GM04504 (cell line): Measurements from ENCODE around the gene CALML5.

Experiments
- DNase-seq: peaks from one replicate; pipeline ENCODE4 v3.0.0-alpha.2; 2012; ENCODE audit warnings: low read depth

The CALML5 gene

GRCh38 chr10:5462841-5463293, 36.5 kb downstream of the CALML5 start:
- DNase-seq = no peak

DNA sequence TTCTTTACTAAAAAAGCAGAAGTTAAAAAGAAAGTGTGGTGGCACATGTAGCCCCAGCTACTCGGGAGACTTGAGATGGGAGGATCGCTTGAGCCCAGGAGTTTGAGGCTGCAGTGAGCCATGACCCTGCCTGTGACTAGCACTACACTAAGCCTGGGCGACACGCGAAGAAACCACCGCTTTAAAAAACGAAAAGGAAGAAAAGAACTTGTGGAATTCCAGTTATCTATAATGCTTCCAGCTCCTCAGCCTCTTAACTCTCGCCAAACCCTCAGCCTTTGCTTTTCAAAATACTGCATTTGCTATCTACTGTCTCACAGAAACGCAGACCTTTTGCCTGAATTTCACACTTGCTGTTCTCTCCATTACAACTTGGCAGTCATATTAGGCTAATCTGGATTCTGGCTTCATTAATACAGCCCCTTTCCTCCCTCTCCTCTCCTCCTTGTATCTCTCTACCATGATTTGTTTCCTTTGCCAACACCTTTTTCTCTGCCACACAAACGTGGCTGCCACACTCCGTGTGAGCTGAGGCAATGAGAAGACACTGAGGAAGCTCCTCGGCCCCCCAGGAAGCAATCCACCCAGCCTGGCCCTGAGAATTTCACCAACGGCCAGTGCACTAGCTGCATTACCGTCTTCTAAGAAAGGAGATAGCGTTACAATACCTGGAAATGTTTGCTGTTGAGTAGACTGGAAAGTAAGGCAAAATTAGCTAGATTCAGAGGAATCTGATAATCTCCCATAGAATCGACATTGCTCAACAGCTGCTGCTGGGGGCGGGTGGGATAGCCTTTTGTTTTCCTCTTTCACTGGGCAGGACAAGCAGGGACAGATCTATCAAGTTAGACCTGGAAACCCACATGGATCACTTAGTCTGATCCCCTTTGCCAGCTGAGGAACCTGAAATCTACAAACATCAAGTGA, 37.2 kb downstream of the CALML5 start:
- DNase-seq = no peak

GRCh38 chr10:5461203-5461588, 38.2 kb downstream of the CALML5 start:
- no peak for DNase-seq

DNA sequence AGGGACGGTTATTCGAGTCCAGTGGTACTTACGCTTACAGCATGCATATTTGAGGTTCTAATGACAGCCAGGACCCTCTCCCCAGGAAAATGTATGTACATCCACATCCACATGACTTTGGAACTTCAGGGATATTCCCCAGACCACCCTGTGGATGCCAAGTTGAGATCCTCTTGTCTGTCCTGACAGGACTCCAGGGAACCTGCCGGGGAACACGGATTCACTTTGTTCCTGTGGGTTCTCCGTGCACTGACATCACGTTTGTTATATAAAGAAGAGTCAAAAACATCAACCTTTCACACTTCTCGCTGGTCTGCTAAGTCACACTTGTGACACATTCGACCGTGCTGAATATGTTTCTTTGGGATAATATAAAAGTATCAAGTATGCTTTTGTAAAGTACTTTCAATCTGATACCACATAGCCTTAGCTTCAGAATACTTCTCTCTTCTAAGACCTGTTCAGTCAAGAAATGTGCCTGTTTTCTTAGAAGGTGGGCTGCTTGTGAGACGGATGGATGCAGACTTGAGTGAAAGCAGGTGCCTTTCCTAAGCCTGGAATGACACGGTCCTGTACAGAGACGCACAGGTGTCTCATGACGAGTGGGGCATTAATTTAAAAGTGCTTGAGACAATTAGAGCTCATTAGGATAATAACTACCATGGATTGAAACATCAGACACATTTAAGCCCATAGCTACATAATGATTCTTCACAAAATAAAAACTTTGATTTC, 38.7 kb downstream of the CALML5 start:
- no peak for DNase-seq

DNA sequence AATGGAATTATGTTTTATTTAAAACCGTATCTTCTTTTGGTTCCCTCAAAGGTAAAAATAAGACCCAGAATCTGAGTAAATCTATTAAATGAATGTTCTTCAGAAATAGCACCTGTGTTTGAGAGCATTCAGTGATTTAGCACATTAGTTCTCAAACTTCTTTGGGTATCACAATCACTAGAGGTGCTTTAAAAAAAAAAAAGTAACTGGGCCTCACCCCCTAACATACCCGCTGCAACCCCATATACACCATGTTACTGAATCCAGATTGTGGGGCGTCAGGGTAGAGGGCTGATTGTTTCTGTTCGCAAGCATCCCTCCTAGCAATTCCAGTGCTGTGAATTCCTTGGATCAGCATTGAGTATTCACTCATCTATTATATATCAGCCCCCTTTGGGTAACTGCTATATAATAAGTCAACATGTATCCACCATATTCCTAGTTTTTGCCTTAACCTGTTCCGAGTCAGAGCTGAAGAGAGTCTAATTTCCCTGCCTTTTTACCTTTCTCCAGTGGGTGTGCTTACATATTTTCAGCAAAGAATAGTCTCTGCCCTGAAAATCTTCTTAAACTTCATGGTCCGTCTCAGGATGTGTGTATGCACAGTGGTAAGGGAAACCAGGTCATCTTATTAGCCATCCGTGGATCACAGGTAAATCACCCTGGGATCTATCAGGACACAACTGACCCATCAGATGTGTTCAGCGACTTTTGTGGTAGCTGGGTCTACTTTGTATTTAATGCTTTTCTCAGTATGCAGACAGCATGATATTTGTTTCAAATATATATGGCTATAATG, 40.2 kb downstream of the CALML5 start:
- no peak for DNase-seq

- DNase-seq = no peak
Measured at GRCh38 chr10:5458425-5458824, 40.9 kb downstream of the CALML5 start.

- no peak for DNase-seq
Measured at GRCh38 chr10:5457741-5458140, 41.6 kb downstream of the CALML5 start.

- DNase-seq = no peak
Measured at GRCh38 chr10:5456563-5456962, 42.8 kb downstream of the CALML5 start.

DNA sequence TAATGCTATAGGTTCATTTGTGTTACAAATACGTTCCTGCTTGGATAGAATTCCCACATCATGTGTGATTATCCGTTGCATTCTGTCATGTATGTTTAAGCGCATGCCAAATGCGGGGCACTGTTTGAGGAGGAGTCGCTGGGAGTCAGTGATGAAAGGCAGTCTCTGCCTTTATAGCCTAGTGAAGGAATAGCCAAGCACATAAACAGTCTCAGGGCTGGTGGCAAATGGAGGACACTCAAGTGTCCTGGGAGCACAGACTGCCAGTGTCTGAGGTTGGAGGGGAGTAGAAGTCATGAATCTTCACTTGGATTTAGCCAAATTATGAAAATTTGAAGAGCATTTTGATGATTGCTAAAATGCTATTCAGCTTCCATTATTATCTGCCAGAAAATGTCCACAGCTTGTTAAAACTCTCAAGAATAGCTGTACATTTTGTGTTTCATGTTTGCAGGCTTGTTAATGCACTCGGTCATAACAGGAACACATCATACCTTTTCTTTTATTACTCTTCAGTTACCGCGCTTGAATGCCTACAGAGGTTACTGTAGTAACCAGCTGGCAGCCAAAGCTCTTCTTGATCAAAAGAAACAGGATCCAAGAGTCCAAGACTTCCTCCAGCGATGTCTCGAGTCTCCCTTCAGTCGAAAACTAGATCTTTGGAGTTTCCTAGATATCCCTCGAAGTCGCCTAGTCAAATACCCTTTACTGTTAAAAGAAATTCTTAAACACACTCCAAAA, 45.5 kb downstream of the CALML5 start:
- DNase-seq = no peak

DNA sequence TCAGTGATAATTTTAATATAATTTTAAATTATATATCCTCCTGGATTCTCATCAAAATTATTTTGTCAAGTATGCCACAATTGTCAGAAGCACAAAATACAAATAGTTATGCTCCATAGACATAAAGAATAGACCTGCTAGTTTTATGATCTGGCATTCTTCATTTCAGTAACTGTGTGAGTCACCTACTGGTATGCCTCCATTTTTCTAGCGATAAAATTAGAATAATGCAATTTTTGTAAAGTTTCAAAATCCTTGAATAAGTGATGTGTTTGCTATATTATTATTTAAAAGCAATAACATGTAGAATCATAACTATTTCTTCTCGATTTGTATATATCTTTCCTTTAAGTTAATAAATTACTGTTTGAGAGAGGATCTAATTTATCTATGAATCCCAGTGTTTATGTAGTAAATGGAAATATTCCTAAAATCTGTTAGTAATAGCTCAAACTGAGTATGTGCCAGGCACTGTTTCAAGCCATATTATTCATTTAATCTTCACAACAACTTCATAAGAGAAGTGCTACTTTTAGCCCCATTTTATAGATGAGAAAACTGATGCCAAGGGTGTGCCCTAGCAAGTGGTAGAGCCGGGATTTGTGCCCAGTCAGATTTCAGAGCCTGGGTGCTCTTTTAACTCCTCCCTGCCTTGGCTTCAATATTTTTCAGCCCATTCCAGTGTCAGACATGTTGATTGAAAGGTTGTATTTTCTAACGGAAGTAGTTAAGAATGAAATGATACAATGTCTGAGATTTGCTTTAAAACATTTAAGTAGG, 48.6 kb downstream of the CALML5 start:
- no peak for DNase-seq

- no peak for DNase-seq
Measured at GRCh38 chr10:5449823-5450222, 49.5 kb downstream of the CALML5 start.

DNA sequence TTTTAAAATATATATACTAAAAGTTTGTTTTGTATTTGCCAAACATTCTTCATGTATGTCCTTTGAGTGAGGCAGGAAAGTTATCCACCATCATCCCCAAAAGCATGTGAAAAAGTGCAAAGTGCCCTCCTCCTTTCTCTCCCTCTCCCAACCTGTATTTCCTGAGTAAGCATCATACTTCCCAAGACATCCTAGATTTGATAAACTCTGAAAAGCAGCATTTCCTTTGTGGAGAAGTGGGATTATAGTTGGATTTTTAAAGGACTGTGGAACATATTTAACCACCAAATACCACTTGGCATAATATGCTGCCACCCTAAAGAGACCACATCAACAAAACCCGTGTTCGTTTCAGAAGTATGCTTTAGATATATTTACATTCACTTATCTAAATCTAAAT, 50.1 kb downstream of the CALML5 start:
- no peak for DNase-seq
